Mammary epithelial cell (primary cell): Measurements from ENCODE around the gene C16orf87.

Source experiments
- CTCF ChIP-seq, 2 donors: IDR thresholded peaks in 1 of 2; conservative IDR thresholded peaks in 1 of 2; 2 replicates each; pipeline ENCODE4 v1.5.1; 2011 to 2012; ENCODE audit warnings: inconsistent platforms in 2 of 2, low read length in 2 of 2, mild to moderate bottlenecking in 2 of 2, control low read depth in 1 of 2, low read depth in 1 of 2; ENCODE audit not compliant: insufficient read depth in 1 of 2; ENCODE audit errors: extremely low read depth in 1 of 2
- EZH2 ChIP-seq: IDR thresholded peaks from 2 replicates; pipeline ENCODE4 v1.6.1; 2012; ENCODE audit warnings: low read length, inconsistent platforms, borderline replicate concordance

- TF ChIP-seq CTCF (conservative IDR thresholded peaks at IDR 0.05 in 1 of 2, IDR thresholded peaks at IDR 0.05 in 1 of 2; ENCODE audit: extremely low read depth in 1 of 2, insufficient read depth in 1 of 2, low read depth in 1 of 2, low read length in 2 of 2) (no peak), EZH2 (no peak)
Measured at GRCh38 chr16:46807336-46807735, 23.6 kb downstream of the C16orf87 start.
